Neuron (in vitro differentiated cells): Measurements from ENCODE around the gene CMTM4.
"Not testable (repeated sequence)": the region's sequence is repeated elsewhere in the genome, so short reads cannot be mapped to it uniquely, and the experiment has no call there.

Experiments
- H2AFZ ChIP-seq: one replicate; pipeline ENCODE4 v1.6.1; 2013; ENCODE audit warnings: low read depth, mild to moderate bottlenecking, inconsistent platforms, low read length, moderate library complexity
- H3K27me3 ChIP-seq: one replicate; pipeline ENCODE4 v1.6.1; 2013; ENCODE audit warnings: low read length; ENCODE audit not compliant: insufficient read depth
- H3K36me3 ChIP-seq: one replicate; pipeline ENCODE4 v1.6.1; 2013; ENCODE audit warnings: low read length; ENCODE audit not compliant: insufficient read depth
- H3K4me1 ChIP-seq: one replicate; pipeline ENCODE4 v1.6.1; 2013; ENCODE audit warnings: low read length; ENCODE audit not compliant: insufficient read depth
- H3K4me3 ChIP-seq: 2 replicates; pipeline ENCODE4 v1.5.1; 2013; ENCODE audit warnings: mild to moderate bottlenecking, low read length, moderate library complexity
- H3K9me3 ChIP-seq: one replicate; pipeline ENCODE4 v1.6.1; 2013; ENCODE audit warnings: low read length

The CMTM4 gene

GRCh38 chr16:66639091-66639885 is 57.3 kb downstream of the CMTM4 start:
- Histone ChIP-seq H3K4me3 (no peak overlapping the region), H3K36me3 (no peaks in the 10 kb centered on the region), H3K27me3 (no peaks in the 10 kb centered on the region), H2AFZ (no peak overlapping the region), H3K9me3 (no peaks in the 10 kb centered on the region), H3K4me1 (peaks cover 2% of the 10 kb centered on the region)

- Histone ChIP-seq H2AFZ (no peak overlapping the region), H3K4me3 (no peak overlapping the region), H3K36me3 (no peaks in the 10 kb centered on the region), H3K4me1 (peaks cover 2% of the 10 kb centered on the region), H3K9me3 (no peaks in the 10 kb centered on the region), H3K27me3 (no peaks in the 10 kb centered on the region)
Observed at GRCh38 chr16:66637806-66638205, 58.7 kb downstream of the CMTM4 start.

- Histone ChIP-seq H2AFZ (no peak overlapping the region), H3K27me3 (no peaks in the 10 kb centered on the region), H3K36me3 (no peaks in the 10 kb centered on the region), H3K4me1 (peaks cover 2% of the 10 kb centered on the region), H3K4me3 (no peak overlapping the region), H3K9me3 (no peaks in the 10 kb centered on the region)
Observed at GRCh38 chr16:66636199-66636598, 60.3 kb downstream of the CMTM4 start.

GRCh38 chr16:66635406-66635805 is 61.1 kb downstream of the CMTM4 start:
- H3K9me3 ChIP-seq: no peaks in the 10 kb centered on the region
- H2AFZ ChIP-seq: no peak overlapping the region
- H3K4me3 ChIP-seq: no peak overlapping the region
- H3K36me3 ChIP-seq: no peaks in the 10 kb centered on the region
- H3K27me3 ChIP-seq: no peaks in the 10 kb centered on the region
- H3K4me1 ChIP-seq: peaks cover 2% of the 10 kb centered on the region

- Histone ChIP-seq H3K36me3 (no peaks in the 10 kb centered on the region), H3K4me3 (no peak overlapping the region), H2AFZ (no peak overlapping the region), H3K27me3 (no peaks in the 10 kb centered on the region), H3K9me3 (no peaks in the 10 kb centered on the region), H3K4me1 (peaks cover 2% of the 10 kb centered on the region)
Observed at GRCh38 chr16:66634527-66635196, 61.9 kb downstream of the CMTM4 start.

GRCh38 chr16:66631558-66631957 is 65.0 kb downstream of the CMTM4 start:
- not testable (repeated sequence) for H3K27me3 ChIP-seq, H3K4me3 ChIP-seq, H3K9me3 ChIP-seq, H3K36me3 ChIP-seq, H2AFZ ChIP-seq, H3K4me1 ChIP-seq

- not testable (repeated sequence) for H2AFZ ChIP-seq, H3K27me3 ChIP-seq, H3K36me3 ChIP-seq, H3K4me1 ChIP-seq, H3K4me3 ChIP-seq, H3K9me3 ChIP-seq
Observed at GRCh38 chr16:66630561-66631260, 65.8 kb downstream of the CMTM4 start.

- Histone ChIP-seq H2AFZ (no peak overlapping the region), H3K4me1 (peaks cover 3% of the 10 kb centered on the region), H3K27me3 (no peaks in the 10 kb centered on the region), H3K4me3 (no peak overlapping the region), H3K36me3 (no peaks in the 10 kb centered on the region), H3K9me3 (no peaks in the 10 kb centered on the region)
Observed at GRCh38 chr16:66629856-66630255, 66.7 kb downstream of the CMTM4 start.

- H3K4me3 ChIP-seq, H3K27me3 ChIP-seq, H3K9me3 ChIP-seq, H3K4me1 ChIP-seq, H2AFZ ChIP-seq, H3K36me3 ChIP-seq: not testable (repeated sequence)
Observed at GRCh38 chr16:66627611-66628378, 68.7 kb downstream of the CMTM4 start.

- H3K36me3 ChIP-seq: peaks cover 9% of the 10 kb centered on the region
Observed at GRCh38 chr16:66623755-66624154, 72.8 kb downstream of the CMTM4 start.

GRCh38 chr16:66622863-66623262 is 73.7 kb downstream of the CMTM4 start:
- no peak overlapping the region for H3K4me3 ChIP-seq
- peaks cover 3% of the 10 kb centered on the region for H3K4me1 ChIP-seq
- H3K36me3 ChIP-seq: peaks cover 14% of the 10 kb centered on the region
- H2AFZ ChIP-seq: no peak overlapping the region
- H3K9me3 ChIP-seq: no peaks in the 10 kb centered on the region
- H3K27me3 ChIP-seq: no peaks in the 10 kb centered on the region

More at GRCh38 chr16:66623755-66624154, 72.8 kb downstream of the CMTM4 start:
- Histone ChIP-seq H3K27me3 (no peaks in the 10 kb centered on the region), H3K4me3 (no peak overlapping the region), H3K4me1 (peaks cover 3% of the 10 kb centered on the region), H3K9me3 (no peaks in the 10 kb centered on the region), H2AFZ (no peak overlapping the region)

GRCh38 chr16:66621973-66622372 is 74.6 kb downstream of the CMTM4 start:
- Histone ChIP-seq H3K36me3 (peaks cover 14% of the 10 kb centered on the region), H3K4me1 (no peaks in the 10 kb centered on the region), H3K9me3 (no peaks in the 10 kb centered on the region), H3K27me3 (no peaks in the 10 kb centered on the region), H2AFZ (no peak overlapping the region), H3K4me3 (no peak overlapping the region)

- H2AFZ ChIP-seq: no peak overlapping the region
- H3K4me3 ChIP-seq: no peak overlapping the region
- peaks cover 14% of the 10 kb centered on the region for H3K36me3 ChIP-seq
- no peaks in the 10 kb centered on the region for H3K9me3 ChIP-seq
- no peaks in the 10 kb centered on the region for H3K4me1 ChIP-seq
- H3K27me3 ChIP-seq: no peaks in the 10 kb centered on the region
Observed at GRCh38 chr16:66620429-66620795, 76.1 kb downstream of the CMTM4 start.
